OCI-LY7 (cell line): ENCODE results near the gene CLSTN3. TPM values are rescaled to one million over a fixed set of nuclear protein-coding genes. Genes with fewer than 3 reads are reported as not detected.

ENCODE experiments used
- BruUV-seq: library from RNA; stranded (reverse); fragments of 400-500 nt; replicated peaks from 2 replicates; lab custom pipeline; 2021; lab: Mats Ljungman, UMichigan
- CTCF ChIA-PET: fragments of 300-600 bp; sonication (Branson Sonifier 250); formaldehyde crosslinking; loops from one replicate; lab custom pipeline; 2022; ENCODE audit warnings: antibody characterized with exemption; ENCODE audit not compliant: unreplicated experiment; lab: Charles Lee
- POLR2A ChIA-PET: fragments of 300-600 bp; sonication (Branson Sonifier 250); formaldehyde crosslinking; loops from one replicate; lab custom pipeline; 2022; ENCODE audit warnings: antibody characterized with exemption; lab: Charles Lee
- DNase-seq: peaks from one replicate; pipeline ENCODE4 v3.0.0-alpha.2; 2015; ENCODE audit warnings: low spot score
- H2AFZ ChIP-seq: fragments of 200-600 bp; sonication (generic), shearing (Covaris generic); 2 replicates; pipeline ENCODE4 v1.6.1; 2014; ENCODE audit warnings: mild to moderate bottlenecking, antibody characterized with exemption, low read length, moderate library complexity
- H3K27ac ChIP-seq: fragments of 200-600 bp; sonication (generic); 2 replicates; pipeline ENCODE4 v1.5.1; 2014; ENCODE audit warnings: mixed run types, low read depth, mild to moderate bottlenecking, moderate library complexity, low read length, inconsistent platforms; ENCODE audit not compliant: poor library complexity, severe bottlenecking
- H3K36me3 ChIP-seq: fragments of 200-600 bp; sonication (generic); 2 replicates; pipeline ENCODE4 v1.6.1; 2014; ENCODE audit warnings: mild to moderate bottlenecking, antibody characterized with exemption, low read length, moderate library complexity, mixed read lengths; ENCODE audit not compliant: insufficient read depth
- H3K4me1 ChIP-seq: fragments of 200-600 bp; sonication (generic); 2 replicates; pipeline ENCODE4 v1.5.1; 2014; ENCODE audit warnings: mild to moderate bottlenecking, low read length; ENCODE audit not compliant: insufficient read depth, poor library complexity, severe bottlenecking
- H3K4me2 ChIP-seq: fragments of 200-600 bp; sonication (generic); 2 replicates; pipeline ENCODE4 v1.6.1; 2014; ENCODE audit warnings: mild to moderate bottlenecking, low read length
- H3K4me3 ChIP-seq: fragments of 200-600 bp; sonication (generic); 2 replicates; pipeline ENCODE4 v1.5.1; 2014; ENCODE audit warnings: mild to moderate bottlenecking, low read depth, low read length; ENCODE audit not compliant: poor library complexity, severe bottlenecking
- H3K79me2 ChIP-seq: fragments of 200-600 bp; sonication (generic); 2 replicates; pipeline ENCODE4 v1.6.1; 2016; ENCODE audit warnings: low read depth, mild to moderate bottlenecking, low read length, moderate library complexity, mixed read lengths; ENCODE audit not compliant: insufficient read depth
- H3K9me2 ChIP-seq: fragments of 200-600 bp; sonication (generic); 2 replicates; pipeline ENCODE4 v1.6.1; 2016; ENCODE audit warnings: mild to moderate bottlenecking, low read length, mixed read lengths; ENCODE audit not compliant: insufficient read depth
- H3K9me3 ChIP-seq: fragments of 200-600 bp; sonication (generic); 2 replicates; pipeline ENCODE4 v1.6.1; 2014; ENCODE audit warnings: mild to moderate bottlenecking, mixed run types, low read length, mixed read lengths
- H4K20me1 ChIP-seq: fragments of 200-600 bp; sonication (generic); 2 replicates; pipeline ENCODE4 v1.6.1; 2014; ENCODE audit warnings: mild to moderate bottlenecking, antibody characterized with exemption, low read length, moderate library complexity, mixed read lengths; ENCODE audit not compliant: insufficient read depth
- EZH2phosphoT487 ChIP-seq: fragments of 200-600 bp; sonication (generic); IDR thresholded peaks from 2 replicates; pipeline ENCODE4 v1.6.1; 2018; ENCODE audit warnings: low read depth, borderline replicate concordance, mild to moderate bottlenecking, mixed run types, antibody characterized with exemption, low read length, moderate library complexity, mixed read lengths
- intact Hi-C: fragments of 100-400 bp; cut with micrococcal nuclease; formaldehyde crosslinking; loops from one replicate; pipeline ENCODE4 v1.10.0; 2022; ENCODE audit not compliant: unreplicated experiment
- total RNA-seq, 2 experiments: library from RNA; depleted of rRNA in 1 of 2; stranded (reverse); fragments of >200 nt in 1 of 2; shearing (Covaris generic) in 1 of 2; gene quantifications; 2 replicates each; pipeline ENCODE4 v1.2.3, GENCODE V29; 2014 to 2022
- TF ChIP-seq, protein P1 (sequence below): fragments of 200-600 bp; sonication (generic); conservative IDR thresholded peaks from 2 replicates; pipeline ENCODE4 v1.5.1; 2014; ENCODE audit warnings: mild to moderate bottlenecking, antibody characterized with exemption, low read length, moderate library complexity, mixed read lengths

The CLSTN3 gene
- total RNA-seq, 2 experiments from 2014 or later: 18.5 to 34.2 TPM

DNA sequence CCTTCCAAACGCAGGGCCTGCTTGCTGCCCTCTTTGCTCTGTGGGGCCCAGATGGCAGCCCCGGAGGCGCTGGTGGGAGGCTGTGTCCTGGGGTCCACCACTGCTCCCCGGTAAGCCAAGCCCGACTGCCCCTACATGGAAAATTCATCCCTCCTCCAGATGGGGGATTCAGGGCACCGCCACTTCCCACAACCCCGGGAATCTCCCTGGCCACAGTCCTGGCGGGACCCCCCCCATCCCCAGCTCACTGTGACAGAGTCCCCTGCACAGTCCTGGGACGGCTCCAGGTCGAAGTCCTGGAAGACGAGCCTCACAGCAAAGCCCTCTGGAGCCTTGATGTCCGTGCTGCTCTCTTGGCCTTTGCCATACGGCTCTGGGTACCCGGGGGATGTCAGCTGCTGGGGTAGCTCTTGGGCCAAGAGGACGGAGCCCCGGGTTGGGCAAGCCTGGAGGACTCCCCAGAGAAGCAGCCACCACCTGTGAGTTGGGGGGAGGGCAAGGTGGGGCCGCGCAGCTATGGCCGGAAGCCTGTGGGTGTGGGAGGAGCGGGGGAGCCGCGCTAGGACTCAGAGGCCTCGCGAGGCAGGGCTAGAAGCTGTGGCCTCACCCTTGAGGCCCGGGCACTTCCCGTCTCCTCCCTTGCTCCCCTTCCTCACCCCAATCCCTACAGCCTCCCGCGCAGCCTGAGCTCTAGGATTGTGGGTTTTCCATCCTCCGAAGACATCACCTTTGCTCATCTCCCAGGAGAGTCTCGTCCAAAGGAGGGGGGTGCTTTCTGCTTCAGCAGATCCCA is 22.0 kb upstream of the CLSTN3 start:
- peak overlapping the region; percentile 66 for H3K4me2 ChIP-seq
- peak overlapping the region; percentile 65 for H3K4me3 ChIP-seq
- intact Hi-C loops: loop anchor here (2.0 to 5.0 kb wide), 4 partner anchors 91 to 236 kb away; partner anchors contain the start of genes C12orf57, LPCAT3 and SPSB2
- ChIA-PET CTCF (interaction anchor here (0.6 kb wide), 2 partner anchors 128 to 906 kb away, joined by 3 to 6 read pairs; no protein-coding TSS in a partner anchor), POLR2A (interaction anchor here (0.6 to 3.1 kb wide), 6 partner anchors 12 to 1690 kb away, joined by 3 to 18 read pairs (median 3); partner anchors contain the start of genes C12orf57, CDCA3, RNU7-1 and USP5)
- peak overlapping the region; percentile 79 for H2AFZ ChIP-seq
- peaks cover 10% of the 10 kb centered on the region for H3K4me1 ChIP-seq
- no peaks in the 10 kb centered on the region for H4K20me1 ChIP-seq
- no peak overlapping the region for H3K27ac ChIP-seq
- TF ChIP-seq, protein P1, sequence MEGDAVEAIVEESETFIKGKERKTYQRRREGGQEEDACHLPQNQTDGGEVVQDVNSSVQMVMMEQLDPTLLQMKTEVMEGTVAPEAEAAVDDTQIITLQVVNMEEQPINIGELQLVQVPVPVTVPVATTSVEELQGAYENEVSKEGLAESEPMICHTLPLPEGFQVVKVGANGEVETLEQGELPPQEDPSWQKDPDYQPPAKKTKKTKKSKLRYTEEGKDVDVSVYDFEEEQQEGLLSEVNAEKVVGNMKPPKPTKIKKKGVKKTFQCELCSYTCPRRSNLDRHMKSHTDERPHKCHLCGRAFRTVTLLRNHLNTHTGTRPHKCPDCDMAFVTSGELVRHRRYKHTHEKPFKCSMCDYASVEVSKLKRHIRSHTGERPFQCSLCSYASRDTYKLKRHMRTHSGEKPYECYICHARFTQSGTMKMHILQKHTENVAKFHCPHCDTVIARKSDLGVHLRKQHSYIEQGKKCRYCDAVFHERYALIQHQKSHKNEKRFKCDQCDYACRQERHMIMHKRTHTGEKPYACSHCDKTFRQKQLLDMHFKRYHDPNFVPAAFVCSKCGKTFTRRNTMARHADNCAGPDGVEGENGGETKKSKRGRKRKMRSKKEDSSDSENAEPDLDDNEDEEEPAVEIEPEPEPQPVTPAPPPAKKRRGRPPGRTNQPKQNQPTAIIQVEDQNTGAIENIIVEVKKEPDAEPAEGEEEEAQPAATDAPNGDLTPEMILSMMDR: no peak
- no peak for TF ChIP-seq EZH2phosphoT487
- BruUV-seq: no TSS peak
- no peaks in the 10 kb centered on the region for H3K36me3 ChIP-seq
- DNase-seq: peak; percentile 75
- no peaks in the 10 kb centered on the region for H3K79me2 ChIP-seq
- peaks cover 16% of the 10 kb centered on the region for H3K9me3 ChIP-seq
- H3K9me2 ChIP-seq: no peaks in the 10 kb centered on the region

DNA sequence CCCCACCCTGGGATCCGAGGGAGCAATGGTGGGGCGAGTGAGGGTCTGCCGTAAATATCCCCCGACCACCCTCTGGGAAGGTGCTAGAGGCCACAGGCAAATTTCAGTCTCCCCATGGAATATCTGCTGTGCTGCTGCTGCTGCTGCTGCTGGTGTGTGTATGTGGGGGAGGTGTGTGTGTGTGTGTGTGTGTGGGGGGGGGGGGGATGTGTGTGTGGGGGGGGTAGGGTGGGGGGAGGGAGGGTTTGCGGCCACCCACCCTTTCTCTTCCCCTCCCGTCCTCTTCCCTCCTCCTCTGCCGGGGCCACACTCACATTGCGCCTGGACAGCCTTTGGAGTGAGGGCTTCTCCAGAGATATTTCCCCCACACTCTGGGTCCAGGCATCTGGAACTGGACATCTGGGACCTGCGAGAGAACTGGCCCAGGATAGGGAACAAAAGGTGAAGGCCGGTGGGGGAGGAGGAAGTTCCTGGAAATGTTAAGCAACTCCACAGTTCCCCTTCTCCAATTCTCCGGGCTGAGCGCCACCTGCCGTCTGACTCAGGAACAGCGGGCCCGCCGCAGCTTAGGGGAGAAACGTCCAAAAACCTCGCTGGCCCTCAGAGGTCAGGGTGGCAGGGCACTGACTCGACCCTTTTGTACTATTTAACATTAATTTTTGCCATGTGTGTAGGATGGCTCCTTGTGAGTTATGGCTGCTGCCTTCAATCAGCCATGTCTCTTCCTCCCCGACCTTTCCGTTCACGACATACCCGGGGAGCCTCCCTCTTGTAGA is 21.2 kb upstream of the CLSTN3 start, which contains the start of gene C1RL:
TSS of gene C1RL (minus strand) at position 419 of the 776 bp plus-strand sequence. CDS start at position 385, 34 bp downstream.
- H3K4me1 ChIP-seq: peaks cover 10% of the 10 kb centered on the region
- no peaks in the 10 kb centered on the region for H4K20me1 ChIP-seq
- peak within 1 kb of the TSS; percentile 71 for H3K4me2 ChIP-seq
- intact Hi-C loops: loop anchor here (2.0 to 5.0 kb wide), 4 partner anchors 92 to 237 kb away; partner anchors contain the start of genes C12orf57, LPCAT3 and SPSB2
- no peak within 1 kb of the TSS for H3K27ac ChIP-seq
- H3K79me2 ChIP-seq: no peaks in the 10 kb centered on the region
- H3K4me3 ChIP-seq: peak within 1 kb of the TSS; percentile 65
- POLR2A ChIA-PET: interaction anchor here (0.6 to 3.1 kb wide), 5 partner anchors 12 to 258 kb away, joined by 4 to 18 read pairs (median 4); partner anchors contain the start of genes C12orf57, CDCA3, RNU7-1 and USP5
- H3K9me3 ChIP-seq: peaks cover 16% of the 10 kb centered on the region
- peak; percentile 72 for DNase-seq
- TF ChIP-seq EZH2phosphoT487: no peak
- TF ChIP-seq, protein P1: peak; percentile 91
- H2AFZ ChIP-seq: peak within 1 kb of the TSS; percentile 84
- BruUV-seq: no TSS peak
- no peaks in the 10 kb centered on the region for H3K9me2 ChIP-seq
- H3K36me3 ChIP-seq: no peaks in the 10 kb centered on the region
- CTCF ChIA-PET: interaction anchor here (0.6 kb wide), 1 partner anchor 129 kb away, joined by 3 read pairs; no protein-coding TSS in a partner anchor
